ENCODE data around the gene NT5C1A. TPM values are rescaled to one million over a fixed set of nuclear protein-coding genes. Genes with fewer than 3 reads are reported as not detected.

Gene NT5C1A
- total RNA-seq, 1 experiment from 2014 or later, result not detected

DNA sequence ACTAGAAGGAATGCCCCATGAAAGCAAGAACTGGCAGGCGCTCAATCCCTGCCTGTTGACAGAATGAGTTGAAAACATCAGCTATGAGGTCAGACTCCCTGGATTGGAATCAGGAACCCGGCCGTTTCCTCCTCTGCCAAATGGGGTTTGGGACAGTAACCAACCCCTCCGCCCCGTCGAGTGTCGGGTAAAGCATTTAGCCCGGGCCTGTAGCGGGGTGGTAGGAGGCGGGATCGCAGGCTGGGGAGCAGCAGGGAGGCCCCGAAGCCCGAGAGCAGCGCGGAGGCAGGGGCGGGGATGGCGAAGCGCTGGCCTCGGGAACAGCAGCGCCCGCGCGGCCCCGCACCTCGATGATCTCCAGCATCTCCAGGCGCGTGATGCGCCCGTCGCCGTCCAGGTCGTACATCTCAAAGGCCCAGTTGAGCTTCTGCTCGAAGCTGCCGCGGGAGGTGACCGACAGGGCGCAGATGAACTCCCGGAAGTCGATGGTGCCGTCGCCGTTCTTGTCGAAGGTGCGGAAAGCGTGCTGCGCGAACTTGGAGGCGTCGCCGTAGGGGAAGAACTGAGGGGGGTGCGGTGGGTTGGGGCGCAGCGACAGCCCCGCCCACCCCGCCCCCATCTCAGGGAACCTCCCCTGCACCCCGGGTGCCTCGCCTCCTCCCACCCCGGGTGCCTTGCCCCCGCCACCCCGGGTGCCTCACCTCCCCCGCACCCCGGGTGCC is 11.8 kb upstream of the NT5C1A start:
- no peaks in the 10 kb centered on the region for H3K4me1 ChIP-seq (replicated peaks)
- no peak overlapping the region for H3K27ac ChIP-seq
- DNase-seq (ENCODE audit: low read depth in 1 of 2, low spot score in 2 of 2), result no peak
- H3K9me3 ChIP-seq (replicated peaks), result no peaks in the 10 kb centered on the region
- H3K36me3 ChIP-seq, result no peaks in the 10 kb centered on the region
- H3K27me3 ChIP-seq (replicated peaks), result peaks cover 16% of the 10 kb centered on the region
- no peak overlapping the region for H3K4me3 ChIP-seq

DNA sequence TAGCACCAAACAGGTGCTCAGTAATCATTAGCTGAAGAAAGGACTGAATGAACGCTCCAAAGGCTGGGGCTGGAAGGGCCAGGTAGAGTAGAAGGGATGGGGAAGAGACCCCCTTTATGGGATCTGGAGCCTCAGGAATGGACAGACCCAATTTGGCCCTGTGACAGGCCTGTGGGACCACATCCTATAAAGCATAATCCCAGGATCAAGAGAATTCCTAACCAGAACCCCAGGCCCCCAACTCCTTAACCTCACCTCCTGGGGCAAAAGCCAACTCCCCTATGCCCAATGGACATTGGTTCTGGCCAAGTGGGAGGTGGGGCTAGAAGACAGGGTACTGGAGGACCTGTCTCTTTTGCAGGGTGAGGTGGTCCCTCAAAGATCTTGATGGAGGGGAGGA is 10.1 kb upstream of the NT5C1A start:
- no peaks in the 10 kb centered on the region for H3K36me3 ChIP-seq
- H3K4me1 ChIP-seq (replicated peaks), result no peaks in the 10 kb centered on the region
- H3K27ac ChIP-seq, result no peak overlapping the region
- H3K27me3 ChIP-seq (replicated peaks), result peaks cover 9% of the 10 kb centered on the region
- H3K9me3 ChIP-seq (replicated peaks), result no peaks in the 10 kb centered on the region
- DNase-seq (ENCODE audit: low read depth in 1 of 2, low spot score in 2 of 2), result no peak
- no peak overlapping the region for H3K4me3 ChIP-seq

DNA sequence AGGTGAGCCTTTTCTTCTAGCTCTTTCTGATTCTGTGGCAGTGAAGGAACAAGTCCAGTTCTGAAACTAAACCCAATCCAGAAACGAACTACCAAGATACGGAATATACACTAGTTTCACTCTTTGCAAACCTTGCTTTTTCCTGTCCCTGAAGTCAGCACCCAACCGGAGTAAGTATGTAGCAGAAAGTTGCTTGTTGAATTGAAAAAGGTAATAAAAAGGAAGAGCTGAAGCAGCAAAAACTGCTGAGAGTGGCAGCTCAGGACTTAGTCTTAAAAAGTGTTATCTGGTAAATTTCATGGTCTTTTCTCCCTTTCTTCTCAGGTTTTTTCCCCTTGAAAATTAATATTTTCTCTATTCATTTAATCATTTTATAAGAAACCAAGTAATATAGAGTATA is 9.4 kb upstream of the NT5C1A start:
- Histone ChIP-seq H3K9me3 (replicated peaks) (no peaks in the 10 kb centered on the region), H3K27me3 (replicated peaks) (peaks cover 9% of the 10 kb centered on the region), H3K27ac (no peak overlapping the region), H3K36me3 (no peaks in the 10 kb centered on the region), H3K4me1 (replicated peaks) (no peaks in the 10 kb centered on the region), H3K4me3 (no peak overlapping the region)
- DNase-seq (ENCODE audit: low read depth in 1 of 2, low spot score in 2 of 2), result no peak

DNA sequence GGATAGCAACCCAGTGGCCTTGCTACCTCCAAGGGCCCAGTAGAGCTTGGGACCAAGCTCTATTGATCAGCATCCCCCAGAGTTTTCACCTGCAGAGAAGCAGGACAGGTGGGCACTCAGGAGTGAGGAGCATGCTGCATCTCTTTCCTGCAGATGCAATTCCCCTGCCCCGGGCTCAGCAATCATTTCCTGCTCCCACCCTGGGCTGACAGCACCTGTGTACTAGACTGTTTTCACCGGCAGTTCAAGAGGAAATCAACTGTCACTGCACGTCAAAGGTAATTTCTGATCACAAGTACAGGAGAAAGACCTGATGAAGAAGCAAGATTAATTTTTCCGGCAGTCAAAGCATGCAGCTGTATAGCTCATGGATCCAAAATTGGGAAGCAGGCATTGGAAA is 8.8 kb upstream of the NT5C1A start:
- H3K27me3 ChIP-seq (replicated peaks), result peaks cover 9% of the 10 kb centered on the region
- H3K4me1 ChIP-seq (replicated peaks), result no peaks in the 10 kb centered on the region
- no peaks in the 10 kb centered on the region for H3K9me3 ChIP-seq (replicated peaks)
- no peak overlapping the region for H3K4me3 ChIP-seq
- no peak for DNase-seq (ENCODE audit: low read depth in 1 of 2, low spot score in 2 of 2)
- H3K36me3 ChIP-seq, result no peaks in the 10 kb centered on the region
- no peak overlapping the region for H3K27ac ChIP-seq

DNA sequence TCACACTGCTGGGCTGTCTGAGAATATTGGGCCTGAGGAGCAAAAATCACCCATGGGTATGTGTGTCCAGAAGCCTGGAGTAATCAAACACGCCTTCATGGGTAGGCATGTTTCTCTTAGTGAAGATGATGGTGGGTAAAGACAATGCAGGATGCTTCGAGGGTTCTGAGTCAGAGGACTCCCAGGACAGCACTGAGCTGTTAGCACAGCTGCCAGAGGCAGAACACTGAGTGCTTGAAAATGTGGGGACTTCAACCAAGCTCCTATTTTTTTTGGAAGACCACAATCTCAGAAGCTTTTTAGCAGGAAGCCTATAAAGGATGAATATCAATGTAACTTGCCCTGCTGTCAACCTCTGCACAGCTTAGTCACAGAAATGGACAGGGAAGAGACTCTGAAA is 7.9 kb upstream of the NT5C1A start:
- Histone ChIP-seq H3K9me3 (replicated peaks) (no peaks in the 10 kb centered on the region), H3K27ac (no peak overlapping the region), H3K4me1 (replicated peaks) (no peaks in the 10 kb centered on the region), H3K4me3 (no peak overlapping the region), H3K27me3 (replicated peaks) (peaks cover 9% of the 10 kb centered on the region), H3K36me3 (no peaks in the 10 kb centered on the region)
- no peak for DNase-seq (ENCODE audit: low read depth in 1 of 2, low spot score in 2 of 2)

DNA sequence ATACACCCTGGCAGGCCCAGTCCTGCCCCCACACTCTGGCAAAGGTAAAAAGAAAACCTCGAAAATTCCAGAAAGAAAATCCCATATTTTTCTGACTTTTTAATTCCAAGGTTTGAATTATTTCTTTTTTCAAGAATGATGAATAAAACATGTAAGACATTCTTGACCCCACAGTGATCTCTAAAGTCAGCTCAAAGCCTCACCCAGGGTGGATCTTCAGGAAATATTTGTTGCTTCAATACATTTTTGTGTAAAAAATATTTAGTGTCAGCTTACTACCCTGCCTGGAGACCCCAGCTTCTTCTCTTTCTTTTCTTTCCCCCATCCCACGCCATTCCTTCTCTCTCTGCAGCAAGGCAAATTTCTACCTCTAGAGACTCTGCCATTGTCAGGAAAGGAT is 7.0 kb upstream of the NT5C1A start:
- Histone ChIP-seq H3K36me3 (no peaks in the 10 kb centered on the region), H3K4me3 (no peak overlapping the region), H3K27ac (no peak overlapping the region), H3K27me3 (replicated peaks) (peaks cover 9% of the 10 kb centered on the region), H3K4me1 (replicated peaks) (no peaks in the 10 kb centered on the region), H3K9me3 (replicated peaks) (no peaks in the 10 kb centered on the region)
- DNase-seq (ENCODE audit: low read depth in 1 of 2, low spot score in 2 of 2), result no peak

DNA sequence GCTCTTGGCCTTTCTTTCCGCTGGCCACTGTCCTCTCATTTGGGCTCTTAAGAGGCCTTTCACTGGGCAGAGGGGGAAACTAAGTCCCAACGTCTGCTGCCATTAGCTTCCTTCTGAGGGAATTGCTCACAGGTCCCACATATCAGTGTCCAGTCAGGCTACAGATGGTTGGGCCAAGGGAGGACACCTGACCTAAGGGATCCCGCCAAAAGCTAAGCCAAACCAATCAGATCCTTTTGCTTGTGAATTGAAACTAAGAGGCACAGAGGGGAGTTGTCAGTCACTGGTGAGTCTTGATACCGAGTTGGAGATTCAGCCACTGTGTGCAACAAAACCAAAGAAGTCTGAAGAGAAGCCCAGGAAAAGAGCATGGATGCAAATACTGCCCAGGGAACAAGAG is 5.7 kb upstream of the NT5C1A start:
- H3K9me3 ChIP-seq (replicated peaks), result no peaks in the 10 kb centered on the region
- no peak overlapping the region for H3K4me3 ChIP-seq
- no peaks in the 10 kb centered on the region for H3K36me3 ChIP-seq
- no peak overlapping the region for H3K27ac ChIP-seq
- no peak for DNase-seq (ENCODE audit: low read depth in 1 of 2, low spot score in 2 of 2)
- peaks cover 14% of the 10 kb centered on the region for H3K27me3 ChIP-seq (replicated peaks)
- no peaks in the 10 kb centered on the region for H3K4me1 ChIP-seq (replicated peaks)

DNA sequence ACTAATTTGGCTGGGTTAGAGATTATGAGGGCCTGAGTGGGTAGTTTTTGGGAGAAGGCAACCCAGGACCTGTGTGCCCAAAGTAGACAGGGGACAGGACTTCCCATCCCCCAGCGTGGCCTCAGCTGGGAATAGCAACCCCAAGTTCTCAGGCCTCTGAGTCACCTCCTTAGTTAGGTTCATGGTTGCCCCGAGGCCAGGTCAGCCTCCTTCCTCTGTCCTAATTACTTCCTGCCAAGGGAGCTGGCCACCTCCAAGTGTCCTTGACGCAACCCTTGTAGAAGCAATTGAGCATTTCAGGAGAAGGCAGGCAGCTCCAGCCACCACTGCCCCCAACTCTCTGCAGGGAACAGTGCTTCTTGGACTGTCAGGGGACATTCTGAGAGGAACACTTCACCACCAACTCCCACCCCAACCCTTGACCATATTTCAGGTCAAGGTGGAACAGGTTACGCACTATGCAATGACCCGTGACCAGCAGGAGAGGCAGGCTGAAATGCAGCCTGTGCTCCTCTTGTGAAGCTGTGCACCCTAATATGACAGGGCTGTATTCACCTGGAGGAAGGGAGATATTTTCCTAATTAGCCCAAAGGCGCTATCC is 5.1 kb upstream of the NT5C1A start:
- no peak overlapping the region for H3K4me3 ChIP-seq
- no peaks in the 10 kb centered on the region for H3K36me3 ChIP-seq
- H3K27me3 ChIP-seq (replicated peaks), result peaks cover 20% of the 10 kb centered on the region
- no peak overlapping the region for H3K27ac ChIP-seq
- no peak for DNase-seq (ENCODE audit: low read depth in 1 of 2, low spot score in 2 of 2)
- no peaks in the 10 kb centered on the region for H3K9me3 ChIP-seq (replicated peaks)
- H3K4me1 ChIP-seq (replicated peaks), result peaks cover 2% of the 10 kb centered on the region

DNA sequence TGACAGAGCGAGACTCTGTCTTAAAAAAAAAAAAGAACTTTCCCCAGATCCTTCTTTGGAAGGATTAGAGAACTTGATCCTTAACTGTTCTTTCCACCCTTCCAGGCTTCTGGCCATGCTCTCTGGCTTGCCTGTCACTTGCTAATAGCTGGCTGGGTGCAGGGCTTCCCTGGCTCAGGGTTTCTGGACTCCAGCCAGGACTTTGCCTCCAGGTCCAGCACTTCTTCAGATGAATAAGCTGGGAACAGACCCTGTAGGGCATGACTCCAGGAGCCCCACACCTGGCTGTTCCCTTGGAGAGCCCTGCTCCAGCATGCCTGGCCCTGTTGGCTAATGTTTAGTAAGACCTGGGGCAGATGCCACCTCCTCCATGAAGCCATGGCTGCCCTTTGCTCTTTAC is 3.3 kb upstream of the NT5C1A start:
- Histone ChIP-seq H3K36me3 (no peaks in the 10 kb centered on the region), H3K27me3 (replicated peaks) (peaks cover 29% of the 10 kb centered on the region), H3K4me3 (no peak overlapping the region), H3K27ac (no peak overlapping the region), H3K4me1 (replicated peaks) (peaks cover 11% of the 10 kb centered on the region), H3K9me3 (replicated peaks) (no peaks in the 10 kb centered on the region)
- DNase-seq (ENCODE audit: low read depth in 1 of 2, low spot score in 2 of 2), result no peak

DNA sequence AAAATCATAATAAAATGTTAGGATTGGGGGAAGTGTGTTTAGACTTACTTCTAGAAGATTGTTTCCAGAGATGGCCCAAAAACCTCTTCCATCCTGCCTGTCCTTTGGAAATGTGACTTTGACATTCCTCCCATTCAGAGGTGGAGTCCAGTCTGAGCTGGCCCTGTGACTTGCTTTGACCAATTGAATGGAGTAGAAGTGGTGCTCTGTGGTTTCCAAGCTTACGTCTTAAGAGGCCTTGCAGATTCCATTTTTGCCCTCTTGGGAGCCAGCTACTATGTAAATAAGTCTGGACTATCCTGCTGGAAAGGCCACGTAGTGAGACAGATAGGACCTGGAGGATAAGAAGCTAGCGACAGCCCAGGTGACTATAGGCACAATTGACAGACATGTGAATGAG is 1.3 kb upstream of the NT5C1A start:
- Histone ChIP-seq H3K36me3 (no peaks in the 10 kb centered on the region), H3K4me1 (replicated peaks) (peaks cover 11% of the 10 kb centered on the region), H3K9me3 (replicated peaks) (no peaks in the 10 kb centered on the region), H3K4me3 (no peak overlapping the region), H3K27ac (no peak overlapping the region), H3K27me3 (replicated peaks) (peaks cover 34% of the 10 kb centered on the region)
- no peak for DNase-seq (ENCODE audit: low read depth in 1 of 2, low spot score in 2 of 2)

DNA sequence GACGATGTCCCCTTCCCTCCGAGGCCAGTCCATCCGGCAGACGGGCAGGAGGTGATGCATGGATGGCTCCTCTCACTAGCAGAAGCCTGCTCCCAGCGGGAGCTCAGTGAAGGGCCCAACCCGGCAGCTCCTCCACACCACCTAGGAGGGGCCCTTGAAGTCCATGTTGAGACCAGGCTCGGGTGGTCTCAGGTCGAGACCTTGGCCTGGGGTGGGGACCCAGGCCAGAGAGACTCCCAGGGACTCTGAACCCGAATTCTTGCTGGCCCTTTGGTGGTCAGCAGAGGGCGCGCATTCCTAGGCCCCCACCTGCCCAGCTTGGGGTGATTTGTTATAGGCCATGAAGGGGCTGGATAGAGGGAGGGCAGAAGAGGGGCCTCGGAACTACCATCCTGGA is 642 bp upstream of the NT5C1A start:
- H3K27ac ChIP-seq, result no peak overlapping the region
- no peak overlapping the region for H3K4me3 ChIP-seq

DNA sequence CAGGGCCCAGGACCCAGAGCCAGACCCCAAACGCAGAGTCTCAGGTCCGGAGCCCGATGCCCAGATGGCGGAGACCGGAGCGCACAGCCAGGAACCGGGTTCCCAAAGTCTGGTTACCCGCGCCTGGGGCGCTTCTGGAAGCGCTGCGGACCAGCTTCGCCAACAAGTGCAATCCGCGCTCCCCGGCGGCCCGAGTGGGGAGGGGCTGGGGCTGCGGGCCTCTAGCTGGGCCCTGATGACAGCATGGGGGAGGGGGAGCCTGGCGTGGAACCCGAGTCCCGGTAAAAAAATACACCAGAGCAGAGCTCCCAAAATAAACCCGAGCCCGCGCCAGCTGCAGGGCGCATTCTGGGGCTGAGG is 494 bp downstream of the NT5C1A start:
- Histone ChIP-seq H3K4me3 (peak overlapping the region; percentile 19), H3K36me3 (no peaks in the 10 kb centered on the region), H3K4me1 (replicated peaks) (peaks cover 11% of the 10 kb centered on the region), H3K9me3 (replicated peaks) (no peaks in the 10 kb centered on the region), H3K27ac (no peak overlapping the region), H3K27me3 (replicated peaks) (peaks cover 34% of the 10 kb centered on the region)
- DNase-seq (ENCODE audit: low read depth in 1 of 2, low spot score in 2 of 2), result no peak

More for the DNA sequence above, 642 bp upstream of the NT5C1A start:
- Histone ChIP-seq H3K4me1 (replicated peaks) (peaks cover 11% of the 10 kb centered on the region), H3K36me3 (no peaks in the 10 kb centered on the region), H3K9me3 (replicated peaks) (no peaks in the 10 kb centered on the region), H3K27me3 (replicated peaks) (peaks cover 34% of the 10 kb centered on the region)
- DNase-seq (ENCODE audit: low read depth in 1 of 2, low spot score in 2 of 2), result no peak

DNA sequence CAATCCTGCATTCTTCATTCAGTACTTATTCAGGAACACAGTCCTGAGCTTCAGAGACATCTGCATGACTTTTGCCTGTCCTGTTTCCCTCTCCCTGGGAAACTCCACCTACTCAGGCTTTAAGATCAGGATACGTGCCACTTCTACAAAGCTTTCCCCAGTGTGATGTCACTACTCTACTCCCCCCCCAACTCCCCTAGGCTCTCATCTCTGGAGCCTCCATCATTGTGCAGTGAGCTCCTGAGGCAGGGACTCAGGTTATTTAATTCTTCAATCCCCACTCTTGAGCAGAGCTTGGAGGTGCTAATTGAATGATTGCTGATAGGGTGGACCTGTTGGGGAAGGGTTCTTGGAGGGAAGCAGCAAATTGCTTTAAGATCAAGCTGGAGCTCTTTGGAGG is 1.2 kb downstream of the NT5C1A start:
- Histone ChIP-seq H3K36me3 (no peaks in the 10 kb centered on the region), H3K9me3 (replicated peaks) (no peaks in the 10 kb centered on the region), H3K27ac (no peak overlapping the region), H3K4me1 (replicated peaks) (peaks cover 11% of the 10 kb centered on the region), H3K4me3 (no peak overlapping the region), H3K27me3 (replicated peaks) (peaks cover 34% of the 10 kb centered on the region)
- no peak for DNase-seq (ENCODE audit: low read depth in 1 of 2, low spot score in 2 of 2)

DNA sequence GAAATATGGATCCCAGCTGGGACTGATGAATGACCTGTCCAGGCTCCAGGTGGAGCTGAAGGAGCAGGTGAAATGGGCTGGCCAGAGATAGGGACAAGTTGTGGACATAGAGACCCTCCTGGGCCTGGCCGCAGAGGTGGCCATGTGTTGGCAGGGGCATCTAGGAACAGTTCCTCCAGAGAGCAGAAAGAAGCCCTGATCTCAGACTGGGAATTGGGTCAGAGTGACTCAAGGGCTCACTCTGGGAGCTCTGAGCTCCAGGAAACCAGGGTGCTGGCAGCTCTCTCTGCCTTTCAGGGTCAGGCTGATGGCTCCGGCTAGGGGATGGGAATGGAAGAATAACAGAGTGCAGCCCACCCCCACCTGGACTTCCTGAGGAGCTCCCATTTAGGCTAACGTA is 3.0 kb downstream of the NT5C1A start:
- no peak for DNase-seq (ENCODE audit: low read depth in 1 of 2, low spot score in 2 of 2)
- Histone ChIP-seq H3K4me1 (replicated peaks) (peaks cover 11% of the 10 kb centered on the region), H3K36me3 (no peaks in the 10 kb centered on the region), H3K27me3 (replicated peaks) (peaks cover 34% of the 10 kb centered on the region), H3K9me3 (replicated peaks) (no peaks in the 10 kb centered on the region), H3K4me3 (no peak overlapping the region), H3K27ac (no peak overlapping the region)

DNA sequence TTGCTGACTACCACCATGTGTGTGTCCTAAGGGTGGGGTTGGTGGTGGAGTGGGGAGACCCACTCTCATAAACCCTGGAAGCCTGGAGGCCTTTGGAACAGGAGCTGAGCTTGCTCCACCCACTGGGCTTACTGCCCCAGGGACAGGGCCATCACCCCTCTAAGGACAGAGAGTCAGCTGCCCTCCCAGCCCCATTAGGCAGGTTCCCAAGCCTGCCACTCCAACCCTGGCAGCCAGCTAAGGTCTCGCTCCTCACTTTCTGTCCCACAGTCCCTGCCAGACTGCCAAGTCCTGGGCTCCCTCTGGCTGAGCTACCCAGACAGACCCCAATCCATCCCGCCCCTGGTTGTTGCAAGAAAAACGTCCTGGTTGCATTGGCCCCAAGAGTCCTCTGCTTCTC is 3.8 kb downstream of the NT5C1A start:
- Histone ChIP-seq H3K4me3 (no peak overlapping the region), H3K4me1 (replicated peaks) (peaks cover 11% of the 10 kb centered on the region), H3K9me3 (replicated peaks) (no peaks in the 10 kb centered on the region), H3K27me3 (replicated peaks) (peaks cover 31% of the 10 kb centered on the region), H3K36me3 (no peaks in the 10 kb centered on the region), H3K27ac (no peak overlapping the region)
- DNase-seq (ENCODE audit: low read depth in 1 of 2, low spot score in 2 of 2), result no peak
